GM23338 (cell line): ENCODE measurements around the gene CEND1. TPM values are rescaled to one million over a fixed set of nuclear protein-coding genes. Genes with fewer than 3 reads are reported as not detected.

Experiments
- ATAC-seq: fragments of 200-7000 bp; cut with Tn5 transposase; 3 replicates; pipeline ENCODE4 v1.9.1; 2020
- DNase-seq: peaks from one replicate; pipeline ENCODE4 v3.0.0-alpha.2; 2015; ENCODE audit warnings: low spot score
- H2AFZ ChIP-seq: fragments of 200-600 bp; sonication (generic); 2 replicates; pipeline ENCODE4 v1.8.0; 2016; ENCODE audit warnings: antibody characterized with exemption, mild to moderate bottlenecking, moderate library complexity
- H3F3A ChIP-seq: fragments of 200-600 bp; sonication (generic); replicated peaks from 2 replicates; pipeline ENCODE4 v1.8.0; 2017; ENCODE audit warnings: antibody characterized with exemption, mixed run types, low read depth
- H3K27ac ChIP-seq: fragments of 200-600 bp; sonication (generic); 2 replicates; pipeline ENCODE4 v1.6.1; 2016; ENCODE audit warnings: low read depth
- H3K27me3 ChIP-seq: fragments of 200-600 bp; sonication (generic); 2 replicates; pipeline ENCODE4 v1.8.0; 2016; ENCODE audit warnings: mild to moderate bottlenecking, mixed run types, moderate library complexity; ENCODE audit not compliant: insufficient read depth
- H3K36me3 ChIP-seq: fragments of 200-600 bp; sonication (generic); 2 replicates; pipeline ENCODE4 v1.8.0; 2016; ENCODE audit warnings: mild to moderate bottlenecking; ENCODE audit not compliant: insufficient read depth
- H3K4me1 ChIP-seq: fragments of 200-600 bp; sonication (generic); 2 replicates; pipeline ENCODE4 v1.8.0; 2016; ENCODE audit warnings: mild to moderate bottlenecking, moderate library complexity; ENCODE audit not compliant: insufficient read depth
- H3K4me2 ChIP-seq: fragments of 200-600 bp; sonication (generic); 2 replicates; pipeline ENCODE4 v1.7.1; 2017; ENCODE audit warnings: mixed run types
- H3K4me3 ChIP-seq: fragments of 200-600 bp; sonication (generic); 2 replicates; pipeline ENCODE4 v1.6.1; 2016; ENCODE audit warnings: mixed run types
- H3K79me2 ChIP-seq: fragments of 200-600 bp; sonication (generic); replicated peaks from 2 replicates; pipeline ENCODE4 v1.8.0; 2017; ENCODE audit warnings: mild to moderate bottlenecking; ENCODE audit not compliant: insufficient read depth
- H3K9me2 ChIP-seq: fragments of 200-600 bp; sonication (generic); 2 replicates; pipeline ENCODE4 v1.8.0; 2017; ENCODE audit not compliant: insufficient read depth
- H4K20me1 ChIP-seq: fragments of 200-600 bp; sonication (generic); replicated peaks from 2 replicates; pipeline ENCODE4 v1.8.0; 2017; ENCODE audit warnings: mild to moderate bottlenecking; ENCODE audit not compliant: insufficient read depth
- H3K27ac Mint-ChIP-seq: 2 replicates; pipeline ENCODE4 v1.8.0; 2020; ENCODE audit warnings: inconsistent platforms, mild to moderate bottlenecking, moderate library complexity, mixed read lengths
- H3K27me3 Mint-ChIP-seq: 3 replicates; pipeline ENCODE4 v1.8.0; 2022; ENCODE audit warnings: low read depth, mild to moderate bottlenecking, moderate library complexity, mixed read lengths, inconsistent platforms; ENCODE audit not compliant: insufficient read depth, poor library complexity
- H3K36me3 Mint-ChIP-seq: 3 replicates; pipeline ENCODE4 v1.8.0; 2021; ENCODE audit warnings: low read depth, mild to moderate bottlenecking, inconsistent platforms, moderate library complexity, mixed read lengths
- H3K4me1 Mint-ChIP-seq: 3 replicates; pipeline ENCODE4 v1.8.0; 2020; ENCODE audit warnings: mild to moderate bottlenecking, inconsistent platforms, mixed read lengths
- H3K4me3 Mint-ChIP-seq: 3 replicates; pipeline ENCODE4 v1.8.0; 2021; ENCODE audit warnings: moderate library complexity, mild to moderate bottlenecking, inconsistent platforms, mixed read lengths
- H3K9me3 Mint-ChIP-seq: 3 replicates; pipeline ENCODE4 v1.8.0; 2020; ENCODE audit warnings: moderate library complexity, mild to moderate bottlenecking, inconsistent platforms, mixed read lengths
- CREB1 ChIP-seq: fragments of 250-450 bp; sonication (Bioruptor Pico); IDR thresholded peaks from 2 replicates; pipeline ENCODE4 v1.5.0; 2020; ENCODE audit warnings: low read depth, mild to moderate bottlenecking, moderate library complexity
- EZH2phosphoT487 ChIP-seq: fragments of 200-600 bp; sonication (generic); IDR thresholded peaks from one replicate; pipeline ENCODE4 v1.8.1; 2018; ENCODE audit warnings: antibody characterized with exemption; ENCODE audit not compliant: unreplicated experiment
- JUNB ChIP-seq: IDR thresholded peaks from one replicate; pipeline ENCODE4 v1.6.1; 2016; ENCODE audit warnings: antibody characterized with exemption; ENCODE audit not compliant: unreplicated experiment
- NANOG ChIP-seq: IDR thresholded peaks from 2 replicates; pipeline ENCODE4 v1.6.1; 2016; ENCODE audit warnings: antibody characterized with exemption, borderline replicate concordance
- POLR2AphosphoS5 ChIP-seq: IDR thresholded peaks from 2 replicates; pipeline ENCODE4 v1.6.1; 2016; ENCODE audit warnings: antibody characterized with exemption, low read depth
- STAT1 ChIP-seq: IDR thresholded peaks from one replicate; pipeline ENCODE4 v1.6.1; 2016; ENCODE audit warnings: antibody characterized with exemption; ENCODE audit not compliant: unreplicated experiment
- ZNF114 ChIP-seq: fragments of 250-450 bp; sonication (Bioruptor Pico); IDR thresholded peaks from 2 replicates; pipeline ENCODE4 v1.5.0; 2020; ENCODE audit warnings: mild to moderate bottlenecking, moderate library complexity
- polyA plus RNA-seq: library from polyadenylated mRNA; unstranded; fragments of >200 nt; fragmentation: Nextera tagmentation; extraction: Ambion mirVana; gene quantifications from 2 replicates; pipeline ENCODE4 v1.2.1, GENCODE V29; 2016
- total RNA-seq: library from RNA; depleted of rRNA; stranded (reverse); fragments of >200 nt; shearing (Covaris generic); gene quantifications from 2 replicates; pipeline ENCODE4 v1.2.3, GENCODE V29; 2014

Gene CEND1
- total and polyA plus RNA-seq, 2 experiments from 2014 or later: 4.8 to 5.5 TPM

DNA sequence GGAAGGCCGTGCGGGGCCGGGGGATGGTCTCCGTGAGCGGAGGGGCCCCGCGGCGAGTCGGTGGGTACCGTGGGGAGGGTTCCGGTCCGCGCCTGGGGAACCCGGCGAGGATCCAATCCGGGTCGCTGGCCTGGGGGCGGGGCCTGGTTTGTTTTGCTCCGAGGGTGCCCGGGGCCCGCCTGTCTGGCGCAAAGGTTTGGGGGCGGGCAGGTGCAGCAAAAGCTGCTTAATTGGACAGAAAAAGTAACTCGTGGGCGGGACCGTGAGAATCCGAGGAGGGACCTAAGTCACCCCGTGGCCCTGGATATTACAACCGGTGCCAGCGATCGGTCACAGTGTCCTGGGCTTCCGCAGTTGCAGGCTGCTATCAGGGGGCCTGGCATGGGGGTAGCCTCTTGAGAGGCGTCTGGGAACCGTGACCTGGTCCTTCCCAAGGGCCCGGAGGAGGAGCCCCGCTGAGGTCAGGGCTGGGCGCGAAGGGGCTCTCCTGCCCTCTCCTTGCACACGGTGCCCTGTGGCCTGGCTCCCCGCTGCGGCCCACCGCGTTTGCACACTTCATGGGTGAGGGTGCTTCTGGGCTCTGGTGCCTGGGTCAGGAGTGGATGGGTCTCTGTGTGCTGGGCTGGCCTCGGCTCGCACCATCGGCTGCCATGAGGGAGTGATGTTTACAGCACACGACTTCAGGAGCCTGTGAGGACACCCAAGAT is 30.2 kb upstream of the CEND1 start:
- Histone ChIP-seq H3F3A (peaks cover 8% of the 10 kb centered on the region; the same call in 1 of the 2 replicates), H3K4me3 (peak overlapping the region; percentile 73), H3K36me3 (no peaks in the 10 kb centered on the region), H3K9me2 (no peaks in the 10 kb centered on the region), H3K27me3 (no peaks in the 10 kb centered on the region), H4K20me1 (peaks cover 17% of the 10 kb centered on the region), H3K4me2 (peak overlapping the region; percentile 85), H3K27ac (no peak overlapping the region), H2AFZ (no peak overlapping the region), H3K4me1 (peaks cover 7% of the 10 kb centered on the region; the same call in 1 of the 2 replicates), H3K79me2 (0 out of 2 replicates have a peak, but pooled peaks cover 5% of the 10 kb centered on the region)
- H3K36me3 Mint-ChIP-seq: peaks cover 12% of the 10 kb centered on the region; the same call in 1 of the 3 replicates
- H3K9me3 Mint-ChIP-seq: no peaks in the 10 kb centered on the region
- no peak for TF ChIP-seq JUNB
- TF ChIP-seq POLR2AphosphoS5: 0 out of 2 replicates have a peak, but pooled peaks have one; percentile 22
- no peak for TF ChIP-seq EZH2phosphoT487
- peak; percentile 42 for ATAC-seq
- H3K27ac Mint-ChIP-seq: no peak overlapping the region
- H3K4me1 Mint-ChIP-seq: peaks cover 10% of the 10 kb centered on the region
- peaks cover 27% of the 10 kb centered on the region for H3K27me3 Mint-ChIP-seq
- peak; percentile 92 for DNase-seq
- H3K4me3 Mint-ChIP-seq: peak overlapping the region; percentile 83

DNA sequence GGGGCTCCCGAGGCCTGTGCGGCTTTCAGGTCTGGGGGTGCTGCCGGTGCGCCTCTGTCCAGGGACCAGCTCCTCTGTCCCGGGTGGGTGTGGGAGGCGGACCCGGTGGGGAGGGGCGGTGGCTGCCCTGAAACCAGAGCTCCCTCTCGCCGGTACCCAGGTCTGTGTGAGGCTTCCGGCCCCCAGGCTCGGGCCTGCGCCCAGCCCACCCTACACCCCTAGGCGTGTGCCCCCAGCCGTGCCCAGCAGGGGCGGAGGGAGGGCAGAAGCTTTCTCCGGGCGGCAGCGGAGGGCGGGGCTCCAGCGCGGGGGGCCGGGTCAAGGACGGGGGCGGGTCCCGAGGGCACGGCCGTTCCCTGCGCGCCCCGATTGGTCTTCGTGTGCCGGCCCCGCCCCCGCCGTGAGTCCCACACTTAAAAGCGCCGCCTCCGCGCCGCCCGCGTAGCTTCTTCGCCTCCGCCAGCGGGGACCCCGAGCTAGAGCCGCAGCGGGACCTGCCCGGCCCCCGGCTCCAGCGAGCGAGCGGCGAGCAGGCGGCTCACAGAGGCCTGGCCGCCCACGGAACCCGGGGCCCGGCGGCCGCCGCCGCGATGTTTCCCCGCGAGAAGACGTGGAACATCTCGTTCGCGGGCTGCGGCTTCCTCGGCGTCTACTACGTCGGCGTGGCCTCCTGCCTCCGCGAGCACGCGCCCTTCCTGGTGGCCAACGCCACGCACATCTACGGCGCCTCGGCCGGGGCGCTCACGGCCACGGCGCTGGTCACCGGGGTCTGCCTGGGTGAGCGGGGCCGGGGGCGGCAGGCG is 29.4 kb upstream of the CEND1 start:
- peak; percentile 63 for ATAC-seq
- DNase-seq: peak; percentile 97
- no peak overlapping the region for H3K27ac Mint-ChIP-seq
- Histone ChIP-seq H3K9me2 (no peaks in the 10 kb centered on the region), H2AFZ (peak overlapping the region; percentile 69; the same call in 1 of the 2 replicates), H3K4me1 (peaks cover 7% of the 10 kb centered on the region; the same call in 1 of the 2 replicates), H3K4me3 (peak overlapping the region; percentile 73), H3K4me2 (peak overlapping the region; percentile 85), H3K36me3 (no peaks in the 10 kb centered on the region), H3K27me3 (no peaks in the 10 kb centered on the region), H3F3A (peaks cover 6% of the 10 kb centered on the region; the same call in 1 of the 2 replicates), H3K79me2 (0 out of 2 replicates have a peak, but pooled peaks cover 5% of the 10 kb centered on the region), H3K27ac (no peak overlapping the region), H4K20me1 (peaks cover 21% of the 10 kb centered on the region)
- peak overlapping the region; percentile 83; the same call in 2 of the 3 replicates for H3K4me3 Mint-ChIP-seq
- 0 out of 2 replicates have a peak, but pooled peaks have one; percentile 45 for TF ChIP-seq CREB1 (CRISPR knock-in tag)
- TF ChIP-seq POLR2AphosphoS5: peak; percentile 87
- no peak for TF ChIP-seq NANOG
- peaks cover 6% of the 10 kb centered on the region for H3K4me1 Mint-ChIP-seq
- peaks cover 30% of the 10 kb centered on the region for H3K27me3 Mint-ChIP-seq
- H3K9me3 Mint-ChIP-seq: no peaks in the 10 kb centered on the region
- peaks cover 8% of the 10 kb centered on the region; the same call in 1 of the 3 replicates for H3K36me3 Mint-ChIP-seq

DNA sequence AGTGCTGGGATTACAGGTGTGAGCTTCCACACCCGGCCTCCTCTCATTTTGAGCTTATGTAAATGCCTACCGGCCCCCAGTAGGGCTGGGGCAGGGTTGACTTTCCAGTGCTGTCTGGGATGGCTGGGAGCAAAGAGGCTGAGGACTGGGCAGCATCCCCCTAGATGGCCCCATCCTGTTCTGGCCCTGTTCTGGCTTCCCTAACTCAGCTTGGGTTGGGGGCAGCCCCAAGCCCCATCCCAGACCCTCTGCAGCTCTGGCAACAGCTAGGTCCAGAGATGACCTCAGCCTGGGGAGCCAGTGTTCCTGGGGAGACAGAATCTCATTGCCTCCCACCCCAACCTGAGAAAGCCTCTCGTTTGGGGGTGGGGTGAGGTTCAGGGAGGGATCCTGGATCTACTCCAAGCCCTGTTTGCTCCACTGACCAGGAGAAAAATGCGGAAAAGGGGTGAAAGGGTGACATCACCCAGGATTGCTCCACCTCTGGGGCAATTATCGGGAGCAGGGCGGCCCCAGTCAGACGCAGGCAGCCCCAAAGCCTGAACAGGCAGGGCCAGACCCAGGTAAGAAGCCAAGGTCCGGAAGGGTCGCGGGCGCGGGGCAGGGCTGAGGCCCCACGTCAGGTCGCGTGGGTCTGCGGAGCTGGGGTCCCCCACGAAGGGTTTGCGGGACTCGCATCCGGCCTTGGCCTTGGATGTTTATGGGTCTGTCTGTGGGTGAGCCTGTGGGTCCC is 28.7 kb upstream of the CEND1 start, which contains the start of gene PNPLA2:
Gene PNPLA2, plus strand, starts transcription at position 519 of the 733 bp plus-strand sequence. CDS start 805 bp downstream, outside the sequence.
- Histone ChIP-seq H3K36me3 (no peaks in the 10 kb centered on the region), H2AFZ (peak within 1 kb of the TSS; percentile 69; the same call in 1 of the 2 replicates), H3K27me3 (no peaks in the 10 kb centered on the region), H3K27ac (no peak within 1 kb of the TSS), H4K20me1 (peaks cover 21% of the 10 kb centered on the region), H3K79me2 (0 out of 2 replicates have a peak, but pooled peaks cover 5% of the 10 kb centered on the region), H3K4me2 (peak within 1 kb of the TSS; percentile 85), H3K4me3 (peak within 1 kb of the TSS; percentile 73), H3K4me1 (peaks cover 7% of the 10 kb centered on the region; the same call in 1 of the 2 replicates), H3F3A (peaks cover 12% of the 10 kb centered on the region), H3K9me2 (no peaks in the 10 kb centered on the region)
- H3K36me3 Mint-ChIP-seq: peaks cover 12% of the 10 kb centered on the region; the same call in 2 of the 3 replicates
- H3K4me1 Mint-ChIP-seq: peaks cover 6% of the 10 kb centered on the region
- H3K27me3 Mint-ChIP-seq: peaks cover 27% of the 10 kb centered on the region
- no peaks in the 10 kb centered on the region for H3K9me3 Mint-ChIP-seq
- no peak within 1 kb of the TSS for H3K27ac Mint-ChIP-seq
- DNase-seq (peak; percentile 51), ATAC-seq (peak; percentile 4)
- H3K4me3 Mint-ChIP-seq: peak within 1 kb of the TSS; percentile 83
- TF ChIP-seq EZH2phosphoT487 (no peak), CREB1 (CRISPR knock-in tag) (no peak), ZNF114 (CRISPR knock-in tag) (no peak), STAT1 (no peak)
